Smooth muscle cell (in vitro differentiated cells): ENCODE data around the gene IGFBPL1. TPM values are rescaled to one million over a fixed set of nuclear protein-coding genes. Genes with fewer than 3 reads are reported as not detected.

Source experiments
- DNase-seq: peaks from one replicate; lab custom pipeline; 2025; ENCODE audit not compliant: unreplicated experiment; lab: John Stamatoyannopoulos, UW
- H2AFZ ChIP-seq: fragments of 200-600 bp; sonication (generic); 2 replicates; pipeline ENCODE4 v1.6.0; 2016; ENCODE audit warnings: antibody characterized with exemption, low read depth, mild to moderate bottlenecking
- H3F3A ChIP-seq: fragments of 200-600 bp; sonication (generic); 2 replicates; pipeline ENCODE4 v1.6.0; 2017; ENCODE audit warnings: antibody characterized with exemption, low read depth
- H3K27ac ChIP-seq: fragments of 200-600 bp; sonication (generic); 2 replicates; pipeline ENCODE4 v1.5.1; 2016; ENCODE audit warnings: low read depth, mild to moderate bottlenecking
- H3K27me3 ChIP-seq: fragments of 200-600 bp; sonication (generic); 2 replicates; pipeline ENCODE4 v1.6.1; 2016; ENCODE audit warnings: low read depth, mild to moderate bottlenecking
- H3K36me3 ChIP-seq: fragments of 200-600 bp; sonication (generic); 2 replicates; pipeline ENCODE4 v1.5.1; 2016; ENCODE audit warnings: low read depth
- H3K4me1 ChIP-seq: fragments of 200-600 bp; sonication (generic); 2 replicates; pipeline ENCODE4 v1.5.1; 2016; ENCODE audit warnings: low read depth
- H3K4me2 ChIP-seq: fragments of 200-600 bp; sonication (generic); 2 replicates; pipeline ENCODE4 v1.6.0; 2016; ENCODE audit warnings: mild to moderate bottlenecking
- H3K4me3 ChIP-seq: fragments of 200-600 bp; sonication (generic); 2 replicates; pipeline ENCODE4 v1.5.1; 2016; ENCODE audit warnings: mild to moderate bottlenecking
- H3K79me2 ChIP-seq: fragments of 200-600 bp; sonication (generic); 2 replicates; pipeline ENCODE4 v1.6.0; 2016; ENCODE audit warnings: low read depth, mild to moderate bottlenecking
- H3K9ac ChIP-seq: fragments of 200-600 bp; sonication (generic); 2 replicates; pipeline ENCODE4 v1.6.0; 2016; ENCODE audit warnings: low read depth
- H3K9me3 ChIP-seq: fragments of 200-600 bp; sonication (generic); replicated peaks from 2 replicates; pipeline ENCODE4 v1.5.1; 2016; ENCODE audit warnings: low read depth
- H4K20me1 ChIP-seq: fragments of 200-600 bp; sonication (generic); 2 replicates; pipeline ENCODE4 v1.6.0; 2016; ENCODE audit warnings: low read depth
- CTCF ChIP-seq: fragments of 200-600 bp; sonication (generic); IDR thresholded peaks from 2 replicates; pipeline ENCODE4 v1.5.1; 2017; ENCODE audit warnings: borderline replicate concordance, mild to moderate bottlenecking, antibody characterized with exemption; ENCODE audit not compliant: insufficient read depth, poor library complexity, severe bottlenecking
- WGBS: methylation state at CpG from one replicate; pipeline ENCODE4 v1.1.7; 2016; ENCODE audit warnings: low lambda C conversion rate; 5-methylcytosine and 5-hydroxymethylcytosine counted together
- polyA plus RNA-seq: library from polyadenylated mRNA; unstranded; fragments of >200 nt; fragmentation: Nextera tagmentation; extraction: Ambion mirVana; gene quantifications from 2 replicates; pipeline ENCODE4 v1.2.1, GENCODE V29; 2016
- total RNA-seq: library from RNA; depleted of rRNA; stranded (reverse); fragments of >200 nt; gene quantifications from 2 replicates; pipeline ENCODE4 v1.2.3, GENCODE V29; 2014

IGFBPL1 gene
- total and polyA plus RNA-seq, 2 experiments from 2014 or later, result 2.1 to 9.4 TPM

- no peak overlapping the region for H3K4me2 ChIP-seq
These were observed 26.9 kb upstream of the IGFBPL1 start for GRCh38 chr9:38451162-38451561.

GRCh38 chr9:38447703-38448102 is 23.4 kb upstream of the IGFBPL1 start:
- TF ChIP-seq CTCF, result no peak
- H3K9me3 ChIP-seq, result no peaks in the 10 kb centered on the region
- no peaks in the 10 kb centered on the region for H3K4me1 ChIP-seq
- no peak overlapping the region for H2AFZ ChIP-seq
- no peaks in the 10 kb centered on the region for H3K36me3 ChIP-seq
- WGBS, result 50% methylated on average over 1 of the region's 1 CpG
- no peak overlapping the region for H3K27ac ChIP-seq
- no peak overlapping the region for H3K4me3 ChIP-seq
- H3K79me2 ChIP-seq, result no peaks in the 10 kb centered on the region
- no peak for DNase-seq
- no peak overlapping the region for H3K9ac ChIP-seq
- no peaks in the 10 kb centered on the region for H4K20me1 ChIP-seq
- H3F3A ChIP-seq, result no peaks in the 10 kb centered on the region
- H3K27me3 ChIP-seq, result peaks cover 16% of the 10 kb centered on the region
- H3K4me2 ChIP-seq, result no peak overlapping the region

More at GRCh38 chr9:38451162-38451561, 26.9 kb upstream of the IGFBPL1 start:
- H4K20me1 ChIP-seq, result no peaks in the 10 kb centered on the region
- H3K4me3 ChIP-seq, result no peak overlapping the region
- H3K9ac ChIP-seq, result no peak overlapping the region
- H3F3A ChIP-seq, result no peaks in the 10 kb centered on the region
- TF ChIP-seq CTCF, result no peak
- H3K36me3 ChIP-seq, result no peaks in the 10 kb centered on the region
- H3K27ac ChIP-seq, result no peak overlapping the region
- no peak overlapping the region for H2AFZ ChIP-seq
- no peaks in the 10 kb centered on the region for H3K79me2 ChIP-seq
- no peaks in the 10 kb centered on the region for H3K4me1 ChIP-seq
- H3K27me3 ChIP-seq, result peaks cover 27% of the 10 kb centered on the region
- DNase-seq, result no peak
- no peaks in the 10 kb centered on the region for H3K9me3 ChIP-seq

GRCh38 chr9:38445154-38446043 is 21.1 kb upstream of the IGFBPL1 start:
- Histone ChIP-seq H3K79me2 (no peaks in the 10 kb centered on the region), H3K4me3 (no peak overlapping the region), H3K4me1 (no peaks in the 10 kb centered on the region), H3K27ac (no peak overlapping the region), H2AFZ (no peak overlapping the region), H4K20me1 (no peaks in the 10 kb centered on the region), H3K9ac (no peak overlapping the region), H3K4me2 (no peak overlapping the region), H3K27me3 (peaks cover 16% of the 10 kb centered on the region), H3K9me3 (no peaks in the 10 kb centered on the region), H3F3A (no peaks in the 10 kb centered on the region), H3K36me3 (no peaks in the 10 kb centered on the region)
- TF ChIP-seq CTCF, result no peak
- DNase-seq, result no peak
- WGBS, result 83% methylated on average over 11 of the region's 11 CpGs

GRCh38 chr9:38443597-38443996 is 19.3 kb upstream of the IGFBPL1 start:
- no peak overlapping the region for H3K4me2 ChIP-seq
- H3K27me3 ChIP-seq, result peaks cover 16% of the 10 kb centered on the region
- no peak overlapping the region for H3K27ac ChIP-seq
- no peaks in the 10 kb centered on the region for H3F3A ChIP-seq
- H3K9me3 ChIP-seq, result no peaks in the 10 kb centered on the region
- H3K9ac ChIP-seq, result no peak overlapping the region
- H4K20me1 ChIP-seq, result no peaks in the 10 kb centered on the region
- H3K79me2 ChIP-seq, result no peaks in the 10 kb centered on the region
- 74% methylated on average over 2 of the region's 2 CpGs for WGBS
- no peaks in the 10 kb centered on the region for H3K4me1 ChIP-seq
- TF ChIP-seq CTCF, result no peak
- DNase-seq, result no peak
- H3K4me3 ChIP-seq, result no peak overlapping the region
- H2AFZ ChIP-seq, result no peak overlapping the region
- H3K36me3 ChIP-seq, result no peaks in the 10 kb centered on the region
